Measurements from ENCODE around the gene ASMTL.
"Not testable (repeated sequence)": the region's sequence is repeated elsewhere in the genome, so short reads cannot be mapped to it uniquely, and the experiment has no call there.

Gene ASMTL

DNA sequence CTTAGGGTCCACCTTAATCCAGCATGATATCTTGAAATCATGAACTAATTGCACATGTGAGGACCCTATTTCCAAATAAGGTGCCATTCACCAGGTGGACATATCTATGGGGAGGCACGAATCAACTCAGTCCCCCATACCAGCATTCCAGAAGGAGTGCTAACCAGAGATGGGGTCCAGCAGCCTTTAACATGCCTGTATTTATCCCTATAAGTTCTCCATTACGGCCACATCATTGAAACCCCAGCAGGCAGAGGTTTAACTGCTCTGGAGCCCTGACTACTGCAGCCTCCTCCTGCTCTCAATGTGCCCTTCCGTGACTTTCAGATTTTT lies 3.2 kb upstream of the ASMTL start:
- FAIRE-seq (no peak), DNase-seq (ENCODE audit: insufficient read length, low spot score) (no peak)
- TF ChIP-seq POLR2A (IDR thresholded peaks at IDR 0.05; ENCODE audit: low read depth, low read length), result no peak

- no peak for TF ChIP-seq POLR2A (IDR thresholded peaks at IDR 0.05; ENCODE audit: low read depth, low read length)
- FAIRE-seq (no peak), DNase-seq (ENCODE audit: insufficient read length, low spot score) (peak; percentile 61)
Observed at GRCh38 chrX:1453951-1454785, 1.5 kb upstream of the ASMTL start.

DNA sequence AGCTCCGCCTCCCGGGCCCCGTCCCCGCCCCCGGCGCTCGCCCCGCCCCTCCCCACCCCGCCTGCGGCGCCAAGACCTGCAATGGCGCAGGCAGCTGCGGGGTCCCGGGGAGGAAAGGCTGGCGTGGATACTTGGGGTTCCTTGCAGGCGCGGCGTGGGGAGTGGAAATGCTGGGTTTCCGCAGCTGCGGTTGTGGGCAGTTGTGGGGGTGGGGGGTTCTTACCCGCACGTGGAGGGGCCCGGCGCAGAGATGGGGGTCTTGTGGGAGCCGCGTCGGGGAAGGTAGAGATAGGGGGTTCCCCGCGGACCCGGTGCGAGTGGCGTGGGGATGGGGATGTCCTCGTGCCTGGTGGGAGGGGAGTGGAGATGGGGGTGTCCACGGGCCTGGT lies 680 bp upstream of the ASMTL start:
- DNase-seq (ENCODE audit: insufficient read length, low spot score) (peak; percentile 32), FAIRE-seq (no peak)
- no peak for TF ChIP-seq POLR2A (IDR thresholded peaks at IDR 0.05; ENCODE audit: low read depth, low read length)

- no peak for TF ChIP-seq POLR2A (IDR thresholded peaks at IDR 0.05; ENCODE audit: low read depth, low read length)
- DNase-seq (ENCODE audit: insufficient read length, low spot score), result no peak
- FAIRE-seq, result no peak
Observed at GRCh38 chrX:1451661-1452515, 821 bp downstream of the ASMTL start.

DNA sequence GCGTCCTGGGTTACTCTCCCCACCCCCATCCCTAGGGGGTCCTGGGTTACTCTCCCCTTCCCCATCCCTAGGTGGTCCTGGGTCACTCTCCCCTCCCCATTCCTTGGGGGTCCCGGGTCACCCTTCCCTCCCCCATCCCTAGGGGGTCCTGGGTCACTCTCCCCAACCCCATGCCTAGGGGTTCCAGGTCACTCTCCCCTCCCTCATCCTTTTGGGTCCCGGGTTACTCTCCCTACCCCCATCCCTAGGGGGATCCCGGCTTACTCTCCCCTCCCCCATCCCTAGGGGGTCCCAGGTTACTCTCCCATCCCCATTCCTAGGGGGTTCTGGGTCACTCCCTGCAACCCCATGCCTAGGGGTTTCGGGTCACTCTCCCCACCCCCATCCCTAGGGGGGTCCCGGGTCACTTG lies 1.5 kb downstream of the ASMTL start:
- DNase-seq (ENCODE audit: insufficient read length, low spot score), result no peak
- no peak for FAIRE-seq

DNA sequence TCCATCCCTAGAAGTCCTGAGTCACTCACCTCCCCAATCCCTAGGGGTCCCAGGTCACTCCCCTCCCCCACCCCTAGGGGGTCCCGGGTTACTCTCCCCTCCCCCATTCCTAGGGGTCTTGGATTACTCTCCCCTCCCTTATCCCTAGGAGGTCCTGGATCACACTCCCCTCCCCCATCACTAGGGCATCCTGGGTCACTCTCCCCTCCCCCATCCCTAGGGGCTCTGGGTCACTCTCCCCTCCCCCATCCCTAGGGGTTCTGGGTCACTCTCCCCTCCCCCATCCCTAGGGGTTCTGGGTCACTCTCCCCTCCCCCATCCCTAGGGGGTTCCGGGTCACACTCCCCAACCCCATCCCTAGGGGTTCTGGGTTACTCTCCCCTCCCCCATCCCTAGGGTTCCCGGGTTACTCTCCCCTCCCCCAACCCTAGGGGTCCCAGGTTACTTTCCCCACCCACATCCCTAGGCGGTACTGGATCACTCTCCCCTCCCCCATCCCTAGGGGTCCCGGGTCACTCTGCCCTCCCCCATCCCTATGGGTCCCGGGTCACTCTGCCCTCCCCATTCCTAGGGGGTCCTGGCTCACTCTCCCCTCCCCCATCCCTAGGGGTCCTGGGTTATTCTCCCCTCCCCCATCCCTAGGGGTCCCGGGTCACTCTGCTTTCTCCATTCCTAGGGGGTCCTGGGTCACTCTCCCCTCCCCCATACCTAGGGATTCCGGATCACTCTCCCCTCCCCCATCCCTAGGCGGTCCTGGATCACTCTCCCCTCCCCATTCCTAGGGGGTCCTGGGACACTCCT lies 2.1 kb downstream of the ASMTL start:
- DNase-seq (ENCODE audit: insufficient read length, low spot score), result no peak
- FAIRE-seq, result no peak
- no peak for TF ChIP-seq POLR2A (IDR thresholded peaks at IDR 0.05; ENCODE audit: low read depth, low read length)

More for the DNA sequence above, 1.5 kb downstream of the ASMTL start:
- no peak for TF ChIP-seq POLR2A (IDR thresholded peaks at IDR 0.05; ENCODE audit: low read depth, low read length)

DNA sequence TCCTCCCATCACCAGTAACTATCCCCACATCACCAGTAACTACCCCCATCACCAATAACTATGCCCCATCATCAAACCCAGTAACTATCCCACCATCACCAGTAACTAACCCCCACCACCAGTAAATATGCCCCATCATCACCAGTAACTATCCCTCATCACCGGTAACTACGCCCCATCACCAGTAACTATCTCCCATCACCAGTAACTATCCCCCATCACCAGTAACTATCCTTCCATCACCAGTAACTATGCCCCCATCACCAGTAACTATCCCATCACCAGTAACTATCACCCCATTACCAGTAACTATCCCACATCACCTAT lies 2.9 kb downstream of the ASMTL start:
- FAIRE-seq, result no peak
- DNase-seq (ENCODE audit: insufficient read length, low spot score), result no peak
- no peak for TF ChIP-seq POLR2A (IDR thresholded peaks at IDR 0.05; ENCODE audit: low read depth, low read length)

- FAIRE-seq (no peak), DNase-seq (ENCODE audit: insufficient read length, low spot score) (no peak)
- no peak for TF ChIP-seq POLR2A (IDR thresholded peaks at IDR 0.05; ENCODE audit: low read depth, low read length)
Observed at GRCh38 chrX:1449036-1449822, 3.5 kb downstream of the ASMTL start.

DNA sequence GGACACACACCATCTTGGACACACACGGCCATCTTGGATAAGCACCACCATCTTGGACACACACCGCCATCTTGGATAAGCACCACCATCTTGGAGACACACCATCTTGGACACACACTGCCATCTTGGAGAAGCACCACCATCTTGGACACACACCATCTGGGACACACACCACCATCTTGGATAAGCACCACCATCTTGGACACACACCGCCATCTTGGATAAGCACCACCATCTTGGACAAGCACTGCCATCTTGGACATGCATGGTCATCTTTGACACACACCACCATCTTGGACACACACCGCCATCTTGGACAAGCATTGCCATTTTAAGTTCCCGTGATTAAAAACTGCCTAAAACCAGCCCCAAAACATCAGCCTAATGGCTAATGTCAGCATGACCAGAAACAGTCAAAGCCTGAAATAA lies 4.1 kb downstream of the ASMTL start:
- not testable (repeated sequence) for DNase-seq (ENCODE audit: insufficient read length, low spot score); FAIRE-seq

GRCh38 chrX:1447969-1448572 lies 4.6 kb downstream of the ASMTL start:
- not testable (repeated sequence) for DNase-seq (ENCODE audit: insufficient read length, low spot score); FAIRE-seq

DNA sequence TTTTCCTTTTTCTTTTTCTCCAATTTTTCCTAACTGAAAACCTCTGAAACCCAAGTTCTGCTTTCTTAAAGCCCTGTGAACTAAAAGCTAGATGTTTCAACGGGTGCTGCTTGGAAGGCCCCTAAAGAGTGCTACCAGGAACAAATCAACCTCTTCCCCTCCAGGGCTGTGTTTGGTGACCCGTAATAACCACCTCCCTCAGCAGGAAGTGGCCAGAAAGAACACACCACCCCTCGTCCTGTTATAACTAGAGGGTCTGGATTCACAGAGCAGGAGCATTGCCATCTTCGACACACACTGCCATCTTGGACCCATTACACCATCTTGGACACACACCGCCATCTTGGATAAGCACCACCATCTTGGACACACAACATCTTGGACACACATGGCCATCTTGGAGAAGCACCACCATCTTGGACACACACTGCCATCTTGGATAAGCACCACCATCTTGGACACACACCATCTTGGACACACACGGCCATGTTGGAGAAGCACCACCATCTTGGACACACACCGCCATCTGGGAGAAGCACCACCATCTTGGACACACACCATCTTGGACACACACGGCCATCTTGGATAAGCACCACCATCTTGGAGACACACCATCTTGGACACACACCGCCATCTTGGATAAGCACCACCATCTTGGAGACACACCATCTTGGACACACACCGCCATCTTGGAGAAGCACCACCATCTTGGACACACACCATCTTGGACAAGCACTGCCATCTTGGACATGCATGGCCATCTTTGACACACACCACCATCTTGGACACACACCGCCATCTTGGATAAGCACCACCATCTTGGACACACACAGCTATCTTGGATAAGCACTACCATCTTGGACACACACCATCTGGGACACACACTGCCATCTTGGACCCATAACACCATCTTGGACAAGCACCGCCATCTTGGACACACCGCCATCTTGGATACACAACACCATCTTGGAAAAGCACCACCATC lies 5.4 kb downstream of the ASMTL start:
- not testable (repeated sequence) for FAIRE-seq

More for the DNA sequence above, 5.4 kb downstream of the ASMTL start:
- DNase-seq (ENCODE audit: insufficient read length, low spot score), result not testable (repeated sequence)
